GM20431 (cell line): ENCODE data around the gene IGF1R.

Experiments
- in situ Hi-C: fragments of 300-500 bp; cut with MseI, MboI; formaldehyde crosslinking; loops from one replicate; pipeline ENCODE4 v1.15.0; 2020; ENCODE audit warnings: low sequenced_read_pairs; ENCODE audit not compliant: unreplicated experiment

The IGF1R gene

GRCh38 chr15:98909968-98910885, 261.9 kb downstream of the IGF1R start:
- in situ Hi-C loops = no loop called here

GRCh38 chr15:98914626-98915025, 266.3 kb downstream of the IGF1R start:
- in situ Hi-C loops = no loop called here

DNA sequence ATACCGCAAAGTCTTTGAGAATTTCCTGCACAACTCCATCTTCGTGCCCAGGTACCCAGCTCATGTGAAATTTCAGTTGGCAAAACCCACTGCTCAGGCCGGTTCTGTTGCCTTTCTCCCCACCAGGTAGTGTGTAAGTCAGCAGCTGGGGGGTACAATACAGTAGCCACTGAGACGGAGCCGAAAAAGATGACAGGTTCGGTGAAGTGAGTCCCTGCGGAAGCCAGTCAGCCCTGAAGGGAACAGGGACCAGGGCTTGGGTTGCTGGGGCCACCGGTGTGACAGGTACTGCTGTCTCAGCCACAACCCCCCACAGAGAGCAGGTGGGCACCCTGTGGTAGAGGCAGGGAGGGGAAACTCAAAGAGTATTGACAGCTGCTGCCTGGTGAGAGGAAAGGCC, 268.5 kb downstream of the IGF1R start:
- in situ Hi-C loops = no loop called here

DNA sequence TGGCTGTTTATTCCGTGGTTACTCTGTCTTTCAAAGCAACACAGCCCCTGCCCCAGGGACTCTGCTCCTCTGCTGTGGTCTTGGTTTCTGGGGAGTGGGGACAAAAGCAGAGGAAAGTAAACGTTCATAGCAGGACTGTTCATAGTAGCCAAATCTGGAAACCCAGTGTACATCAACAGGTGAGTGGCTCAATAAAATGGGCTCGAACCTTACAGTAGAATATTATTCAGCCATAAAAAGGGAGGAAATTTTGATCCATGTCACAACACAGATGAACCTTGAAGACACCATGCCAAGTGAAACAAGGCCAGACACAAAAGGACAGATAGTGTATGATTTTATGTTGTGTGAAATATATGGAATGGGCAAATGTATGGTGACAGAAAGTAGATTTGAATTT, 269.1 kb downstream of the IGF1R start:
- in situ Hi-C loops = no loop called here

DNA sequence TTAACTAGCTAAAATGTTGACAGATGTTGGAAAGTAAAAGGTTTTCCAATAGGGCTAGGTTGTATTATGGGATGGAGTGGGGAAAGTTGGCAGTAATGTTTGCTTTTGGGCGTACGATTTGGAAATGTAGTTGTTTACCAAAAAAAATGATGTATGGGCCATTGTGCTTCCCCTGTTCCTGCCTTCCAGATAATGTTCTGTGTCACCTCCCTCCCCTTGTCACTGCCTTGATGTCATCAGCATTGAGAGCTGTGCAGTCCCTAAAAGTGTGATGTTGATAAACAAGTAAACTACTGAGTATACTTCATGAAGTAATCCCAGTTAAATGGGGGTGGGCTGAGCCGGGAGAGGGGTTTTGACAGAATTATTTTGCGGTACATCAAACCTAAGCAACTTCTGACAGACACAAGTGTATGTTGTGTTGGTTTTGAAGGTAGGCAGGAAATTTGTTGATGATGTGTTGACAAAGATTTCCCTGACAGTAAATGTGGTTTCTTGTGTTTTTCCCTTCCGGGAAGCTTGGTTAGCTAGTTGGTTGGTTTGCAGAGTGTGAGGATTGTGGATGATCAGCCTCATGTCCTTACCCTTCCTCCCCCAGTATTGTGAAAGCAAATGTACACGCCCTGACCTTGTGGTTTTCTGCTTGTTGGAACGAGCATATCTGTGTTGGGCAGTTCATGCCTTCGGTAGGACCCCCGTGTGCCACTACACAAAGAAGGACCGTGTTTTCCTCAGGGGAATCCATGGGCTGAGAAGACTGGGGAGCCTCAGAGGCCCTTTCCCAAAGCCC, 271.9 kb downstream of the IGF1R start:
- in situ Hi-C loops = no loop called here

- in situ Hi-C loops = no loop called here
Observed at GRCh38 chr15:98923171-98923570, 274.8 kb downstream of the IGF1R start.

- in situ Hi-C loops = no loop called here
Observed at GRCh38 chr15:98923579-98923978, 275.2 kb downstream of the IGF1R start.

- in situ Hi-C loops = no loop called here
Observed at GRCh38 chr15:98924401-98925049, 276.2 kb downstream of the IGF1R start.

GRCh38 chr15:98926236-98926635, 277.9 kb downstream of the IGF1R start:
- in situ Hi-C loops = no loop called here

DNA sequence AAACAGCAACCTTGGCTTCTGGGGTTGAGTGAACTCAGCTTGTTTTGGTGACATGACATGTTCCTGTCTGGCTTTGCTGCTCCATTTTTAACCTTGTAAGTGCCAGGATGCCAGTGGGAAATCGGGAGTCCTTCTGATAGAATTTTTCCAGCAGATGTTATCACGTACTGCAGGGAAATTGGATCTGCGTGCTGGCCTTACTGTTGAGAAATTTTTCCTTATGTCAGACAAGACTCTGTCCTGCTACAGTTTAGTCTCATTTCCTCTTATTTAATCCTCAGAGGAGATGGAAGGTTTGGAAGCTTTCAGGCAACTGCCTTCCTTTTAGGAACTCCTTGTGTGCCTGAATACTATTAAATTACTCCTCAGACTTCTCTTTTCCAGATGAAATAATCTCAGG, 278.7 kb downstream of the IGF1R start:
- in situ Hi-C loops = no loop called here

- in situ Hi-C loops = no loop called here
Observed at GRCh38 chr15:98927996-98928395, 279.7 kb downstream of the IGF1R start.

DNA sequence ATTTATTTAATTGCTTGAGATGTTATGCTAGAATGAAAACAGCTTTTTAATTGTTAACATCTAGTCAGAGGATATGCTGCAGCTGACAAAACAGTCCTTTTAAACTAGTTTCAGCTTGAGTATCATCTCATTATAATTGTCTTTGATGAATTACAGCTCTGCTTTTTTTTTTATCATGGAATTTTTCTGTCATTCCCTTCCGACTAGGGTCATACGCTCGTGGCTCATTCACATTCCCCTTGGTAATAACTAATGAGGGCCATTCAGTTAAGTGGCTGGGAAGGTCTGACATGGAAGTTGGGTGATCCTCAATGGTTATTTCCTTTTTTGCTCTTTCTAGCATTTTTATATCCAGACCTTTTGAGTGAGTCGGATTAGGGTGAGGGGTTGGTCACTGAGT, 282.2 kb downstream of the IGF1R start:
- in situ Hi-C loops = no loop called here

GRCh38 chr15:98931004-98931403, 282.7 kb downstream of the IGF1R start:
- in situ Hi-C loops = no loop called here

- in situ Hi-C loops = no loop called here
Observed at GRCh38 chr15:98933406-98933805, 285.1 kb downstream of the IGF1R start.

DNA sequence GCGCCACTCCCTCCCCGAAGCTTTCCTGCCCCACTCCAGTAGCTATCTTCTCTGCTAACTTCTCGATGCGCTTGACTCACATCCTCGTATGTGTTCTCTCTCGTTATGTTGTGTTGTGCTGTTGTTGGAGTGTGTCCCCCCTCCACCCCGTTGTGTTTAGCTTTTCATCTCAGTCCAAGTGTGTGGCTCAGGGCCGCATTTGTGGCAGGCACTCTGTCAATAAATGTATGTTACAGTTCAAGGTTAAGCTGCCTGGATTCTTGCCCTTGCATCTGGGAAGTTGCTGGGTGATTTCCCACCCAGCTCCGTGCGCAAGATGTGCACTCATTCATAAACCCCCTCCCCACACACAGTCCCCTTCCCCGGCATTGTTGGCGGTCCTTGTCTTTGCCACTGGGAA, 287.4 kb downstream of the IGF1R start:
- in situ Hi-C loops = no loop called here

DNA sequence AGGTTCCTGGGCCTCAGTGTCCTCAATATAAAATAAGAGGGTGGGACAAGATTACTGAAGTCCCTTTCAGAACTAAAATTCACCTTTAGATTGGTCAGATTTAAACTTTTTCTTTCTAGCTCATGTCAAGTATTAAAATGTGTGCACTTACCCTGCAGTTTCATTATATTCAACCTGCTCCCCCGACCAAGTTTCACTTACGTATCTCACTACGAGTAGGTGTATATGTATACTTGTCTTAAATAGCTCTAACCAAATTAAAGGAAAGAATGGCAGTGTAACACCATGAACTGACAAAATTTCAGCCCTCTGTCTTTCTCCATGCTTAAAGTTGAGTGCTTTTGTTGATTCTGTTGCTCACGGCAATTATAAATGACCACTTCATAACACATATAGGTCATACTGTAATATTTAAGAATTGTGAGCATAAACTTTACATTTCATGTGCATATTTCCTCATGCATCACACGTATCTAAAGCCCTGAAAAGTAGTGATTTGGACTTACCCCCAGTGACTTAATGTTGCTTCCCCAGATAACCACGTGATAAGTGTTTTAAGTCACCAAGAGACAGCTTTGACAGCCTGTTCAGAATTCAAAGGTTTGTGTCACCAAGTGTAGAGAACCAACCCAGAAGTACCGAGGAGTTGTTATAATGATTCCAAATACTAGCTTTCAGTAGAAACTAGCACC, 289.2 kb downstream of the IGF1R start:
- in situ Hi-C loops = no loop called here

- in situ Hi-C loops = no loop called here
Observed at GRCh38 chr15:98938105-98938417, 289.7 kb downstream of the IGF1R start.

DNA sequence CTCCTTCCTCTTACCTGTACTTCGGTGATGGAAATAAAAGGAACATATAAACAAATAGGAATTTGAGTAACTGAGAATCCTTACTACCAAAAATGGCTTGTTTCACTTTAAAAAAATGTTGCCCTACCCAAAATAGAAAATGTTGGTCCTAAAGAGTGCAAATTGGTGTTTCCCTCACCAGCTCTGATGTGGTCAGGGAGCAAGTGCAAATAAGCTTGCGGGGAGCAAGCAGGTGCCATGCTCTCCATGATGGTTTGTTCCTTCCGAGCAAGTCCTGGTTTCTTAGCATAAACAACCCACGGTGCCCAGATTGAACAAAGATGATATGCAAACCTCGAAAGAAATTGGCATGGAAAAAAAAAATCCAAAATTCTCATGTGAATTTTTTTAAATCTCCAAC, 290.5 kb downstream of the IGF1R start:
- in situ Hi-C loops = no loop called here

DNA sequence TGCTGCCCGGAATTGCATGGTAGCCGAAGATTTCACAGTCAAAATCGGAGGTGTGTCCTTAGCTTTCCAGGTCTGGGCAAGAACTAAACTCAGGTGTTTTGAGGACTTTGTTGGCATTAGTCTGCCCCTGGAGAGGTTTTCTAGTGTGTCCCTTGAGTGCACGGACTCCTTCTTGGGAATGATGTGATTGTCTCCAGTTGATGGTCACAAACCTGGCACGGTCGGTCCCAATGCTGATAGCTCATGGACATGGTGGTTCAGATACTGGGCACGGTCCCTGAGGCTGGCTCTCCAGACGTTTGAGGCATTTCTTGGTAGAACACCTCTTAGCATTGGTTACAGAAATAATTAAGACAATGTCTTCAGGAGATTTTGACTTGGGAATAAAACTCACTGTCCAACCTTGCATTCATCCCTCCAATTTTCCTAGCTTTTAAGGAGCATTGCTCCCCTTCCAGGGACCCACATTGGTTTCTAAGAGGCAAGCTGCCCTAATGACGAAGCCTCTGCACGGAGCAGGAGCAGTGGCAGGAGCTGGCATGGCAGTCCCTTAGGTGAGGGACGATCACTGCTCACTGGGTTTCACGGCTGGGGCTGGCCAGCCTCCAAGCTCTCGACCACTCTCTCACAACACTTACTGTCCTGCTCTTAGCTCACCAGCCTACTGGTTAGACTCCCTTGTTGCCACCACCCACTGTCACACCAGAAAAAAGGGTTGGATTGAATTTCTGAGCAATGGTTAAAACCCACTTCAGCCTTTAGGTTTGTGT, 291.2 kb downstream of the IGF1R start:
- in situ Hi-C loops = no loop called here
